Testis (tissue), 2 donors: ENCODE results near the gene CALD1.

ENCODE experiments used
- CTCF ChIP-seq, 3 experiments: fragments of 450-650 bp in 2 of 3; fragments of 200-600 bp in 1 of 3; sonication (generic) in 1 of 3; IDR thresholded peaks; one replicate each; pipeline ENCODE4 v1.5.1; 2016 to 2019; ENCODE audit warnings: antibody characterized with exemption in 3 of 3, mild to moderate bottlenecking in 2 of 3, moderate library complexity in 1 of 3
- POLR2A ChIP-seq: fragments of 450-650 bp; IDR thresholded peaks from one replicate; pipeline ENCODE4 v1.6.1; 2017; ENCODE audit warnings: antibody characterized with exemption, mild to moderate bottlenecking, moderate library complexity

GRCh38 chr7:134818613-134819345, 39.3 kb downstream of the CALD1 start:
- TF ChIP-seq POLR2A (no peak), CTCF (IDR thresholded peaks at IDR 0.05) (no peak)
